Pancreas (tissue), 10 donors: ENCODE data around the gene SEMA3G. TPM values are rescaled to one million over a fixed set of nuclear protein-coding genes. Genes with fewer than 3 reads are reported as not detected.

Experiments used
- ATAC-seq, 4 donors: fragments of 200-7000 bp; cut with Tn5 transposase; one replicate each; pipeline versions ENCODE4 v1.8.0 to v1.9.1; 2020; ENCODE audit warnings: mild to moderate bottlenecking in 4 of 4, moderate library complexity in 4 of 4
- DNase-seq, 6 donors: peaks; one replicate each; pipeline ENCODE4 v3.0.0-alpha.2; 2020
- FAIRE-seq: peaks from 2 replicates; lab custom pipeline; 2012; peaks lifted over from hg19 to GRCh38; lab: Jason Lieb, UNC
- H3K27ac ChIP-seq, 4 donors: fragments of 200-600 bp; sonication (generic); 1 replicate in 3 of 4; 2 replicates in 1 of 4; pipeline versions ENCODE4 v1.5.0 to v1.8.0; 2020
- H3K27me3 ChIP-seq, 4 donors: fragments of 200-600 bp; one replicate each; pipeline ENCODE4 v1.8.0; 2021
- H3K36me3 ChIP-seq, 3 donors: fragments of 200-600 bp; sonication (generic) in 1 of 3; one replicate each; pipeline versions ENCODE4 v1.5.0 to v1.8.0; 2020 to 2021
- H3K4me1 ChIP-seq, 3 donors: fragments of 200-600 bp; one replicate each; pipeline ENCODE4 v1.8.0; 2021
- H3K4me3 ChIP-seq, 4 donors: fragments of 200-600 bp; sonication (generic) in 2 of 4; one replicate each; pipeline versions ENCODE4 v1.5.0 to v1.8.0; 2020 to 2021
- H3K9me3 ChIP-seq, 4 donors: fragments of 200-600 bp; one replicate each; pipeline ENCODE4 v1.8.0; 2021
- WGBS, 2 donors: extraction: QIAGEN DNeasy Blood & Tissue Kit; methylation state at CpG; one replicate each; pipeline ENCODE4 v1.1.7; 2013; 5-methylcytosine and 5-hydroxymethylcytosine counted together
- intact Hi-C, 3 donors: fragments of 100-400 bp; cut with DNase I; formaldehyde crosslinking; loops; one replicate each; pipeline versions ENCODE4 v1.11.1 to v1.14.2; 2022
- polyA plus RNA-seq, 2 donors: library from polyadenylated mRNA; stranded (reverse); fragments of 200-250 nt; gene quantifications; one replicate each; pipeline ENCODE4 v1.2.3, GENCODE V29; 2013
- total RNA-seq, 6 donors: library from RNA; stranded (reverse); fragmentation: NEBNext Ultra II Directional in 4 of 6; extraction: Animal tissue kit (Norgen Biotek cat#: 25700) in 4 of 6; gene quantifications; one replicate each; pipeline versions ENCODE4 v1.2.1 to v1.2.4, GENCODE V29; 2021 to 2023
- TF ChIP-seq, protein P1 (sequence below), 4 donors: fragments of 200-600 bp; sonication (generic) in 3 of 4; IDR thresholded peaks; one replicate each; pipeline versions ENCODE4 v1.5.0 to v1.8.0; 2021; ENCODE audit warnings: antibody characterized with exemption in 4 of 4
- donor health status: healthy with polysubstance abuse.
- donor health status: DM: no; HTN: no; CAD: no; lungs with moderate emphysema.
- donor health status: DM: no; HTN: no; CAD: no.
- donor health status: control.
- donor health status: control.
- donor health status: Bipolar disorder and iron deficiency.
- donor health status: DM: yes; HTN: yes; CAD: no.
- donor health status: DM: no; HTN: no; CAD: no.
- donor health status: DM: no; HTN: no; CAD: no.
- donor health status: DM: yes; HTN: yes; CAD: no.

The SEMA3G gene
- total and polyA plus RNA-seq, 8 donors, result 0.75 to 5.4 (median 2.8) TPM

DNA sequence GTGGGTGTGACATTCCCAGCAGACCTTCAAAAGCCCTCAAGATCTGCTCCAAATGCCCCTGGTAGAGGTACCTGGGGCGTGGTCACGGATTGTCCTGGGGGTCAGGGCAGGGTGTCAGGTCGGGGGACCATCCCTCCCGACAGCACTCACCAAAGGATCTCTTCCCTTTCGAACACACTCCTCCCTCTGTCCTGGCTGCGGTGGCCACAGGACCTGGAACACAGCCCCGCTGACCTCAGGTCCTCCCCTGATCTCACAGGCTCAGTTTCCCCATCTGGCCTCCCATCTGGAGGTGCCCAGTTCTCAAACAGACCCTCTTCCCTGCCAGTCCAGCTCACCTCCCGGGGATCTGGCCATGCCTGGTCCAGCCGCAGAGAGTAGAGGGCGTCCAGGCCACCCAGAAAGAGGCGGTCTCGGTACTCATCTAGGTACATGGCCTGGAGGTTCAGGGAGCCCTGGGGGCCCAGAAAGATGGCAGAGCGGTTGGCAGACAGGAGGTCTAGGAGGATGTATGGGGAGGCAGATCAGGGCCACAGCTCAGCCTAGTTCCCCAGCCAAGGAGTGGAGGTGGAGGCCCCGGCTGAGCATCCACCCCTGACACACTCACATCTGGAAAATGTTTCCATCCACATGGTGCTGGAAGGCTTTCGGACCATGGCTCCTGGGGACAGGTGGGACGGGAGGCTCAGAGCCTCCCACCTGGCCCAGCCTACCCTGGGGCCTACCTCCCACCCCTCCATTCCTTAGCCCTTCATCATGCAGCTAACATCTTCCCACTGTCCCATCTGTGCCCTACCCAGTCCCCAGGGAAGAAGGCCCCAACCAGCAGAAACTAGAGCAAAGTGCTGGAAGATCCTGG, 2.3 kb downstream of the SEMA3G start:
- intact Hi-C loops, result no loop called here
- H3K4me3 ChIP-seq, result no peak overlapping the region
- no peaks in the 10 kb centered on the region for H3K27me3 ChIP-seq
- H3K27ac ChIP-seq, result no peak overlapping the region
- DNase-seq (no peak), ATAC-seq (no peak), FAIRE-seq (no peak)
- WGBS, 2 donors, result 84 to 87% methylated on average over 15 to 16 of the region's 16 CpGs
- H3K36me3 ChIP-seq, result no peaks in the 10 kb centered on the region
- no peaks in the 10 kb centered on the region for H3K9me3 ChIP-seq
- TF ChIP-seq, protein P1, sequence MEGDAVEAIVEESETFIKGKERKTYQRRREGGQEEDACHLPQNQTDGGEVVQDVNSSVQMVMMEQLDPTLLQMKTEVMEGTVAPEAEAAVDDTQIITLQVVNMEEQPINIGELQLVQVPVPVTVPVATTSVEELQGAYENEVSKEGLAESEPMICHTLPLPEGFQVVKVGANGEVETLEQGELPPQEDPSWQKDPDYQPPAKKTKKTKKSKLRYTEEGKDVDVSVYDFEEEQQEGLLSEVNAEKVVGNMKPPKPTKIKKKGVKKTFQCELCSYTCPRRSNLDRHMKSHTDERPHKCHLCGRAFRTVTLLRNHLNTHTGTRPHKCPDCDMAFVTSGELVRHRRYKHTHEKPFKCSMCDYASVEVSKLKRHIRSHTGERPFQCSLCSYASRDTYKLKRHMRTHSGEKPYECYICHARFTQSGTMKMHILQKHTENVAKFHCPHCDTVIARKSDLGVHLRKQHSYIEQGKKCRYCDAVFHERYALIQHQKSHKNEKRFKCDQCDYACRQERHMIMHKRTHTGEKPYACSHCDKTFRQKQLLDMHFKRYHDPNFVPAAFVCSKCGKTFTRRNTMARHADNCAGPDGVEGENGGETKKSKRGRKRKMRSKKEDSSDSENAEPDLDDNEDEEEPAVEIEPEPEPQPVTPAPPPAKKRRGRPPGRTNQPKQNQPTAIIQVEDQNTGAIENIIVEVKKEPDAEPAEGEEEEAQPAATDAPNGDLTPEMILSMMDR (IDR thresholded peaks at IDR 0.05), result no peak
- peaks cover 0 to 4% (median 0%) of the 10 kb centered on the region in 3 donors for H3K4me1 ChIP-seq

DNA sequence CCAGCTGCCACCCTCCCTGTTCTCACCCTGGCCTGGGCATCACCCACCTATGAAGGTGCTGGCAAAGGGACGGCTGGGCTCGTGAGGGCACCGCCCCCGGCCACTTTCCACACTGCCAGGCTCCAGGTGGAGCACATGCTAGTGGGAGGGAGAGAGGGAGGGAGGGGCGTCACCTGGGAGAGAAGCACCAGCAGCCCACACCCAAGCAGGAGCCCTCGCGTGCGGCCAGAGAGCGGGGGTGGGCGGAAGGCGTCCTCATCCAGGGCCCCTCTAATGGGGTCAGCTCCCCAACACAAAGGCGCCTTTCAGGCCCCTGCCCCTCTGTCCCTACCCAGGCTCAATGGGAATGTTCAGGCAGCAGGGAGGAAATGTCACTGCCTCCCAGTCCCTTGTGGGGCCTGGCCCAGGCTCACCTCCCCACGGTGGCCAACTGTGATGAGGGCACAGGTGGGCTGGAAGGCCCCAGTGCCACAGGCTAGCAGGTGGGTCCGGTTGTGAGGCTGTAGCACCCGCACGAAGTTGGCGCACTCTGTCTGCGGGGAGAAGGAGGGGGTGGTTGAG, 3.1 kb downstream of the SEMA3G start:
- Histone ChIP-seq H3K4me1 (peaks cover 0 to 4% (median 0%) of the 10 kb centered on the region in 3 donors), H3K9me3 (no peaks in the 10 kb centered on the region), H3K4me3 (no peak overlapping the region), H3K36me3 (no peaks in the 10 kb centered on the region), H3K27ac (no peak overlapping the region), H3K27me3 (no peaks in the 10 kb centered on the region)
- no peak for FAIRE-seq
- intact Hi-C loops, result no loop called here
- no peak for DNase-seq
- no peak for ATAC-seq
- TF ChIP-seq, protein P1 (IDR thresholded peaks at IDR 0.05), result no peak
- 85 to 92% methylated on average over 17 to 18 of the region's 18 CpGs for WGBS, 2 donors

DNA sequence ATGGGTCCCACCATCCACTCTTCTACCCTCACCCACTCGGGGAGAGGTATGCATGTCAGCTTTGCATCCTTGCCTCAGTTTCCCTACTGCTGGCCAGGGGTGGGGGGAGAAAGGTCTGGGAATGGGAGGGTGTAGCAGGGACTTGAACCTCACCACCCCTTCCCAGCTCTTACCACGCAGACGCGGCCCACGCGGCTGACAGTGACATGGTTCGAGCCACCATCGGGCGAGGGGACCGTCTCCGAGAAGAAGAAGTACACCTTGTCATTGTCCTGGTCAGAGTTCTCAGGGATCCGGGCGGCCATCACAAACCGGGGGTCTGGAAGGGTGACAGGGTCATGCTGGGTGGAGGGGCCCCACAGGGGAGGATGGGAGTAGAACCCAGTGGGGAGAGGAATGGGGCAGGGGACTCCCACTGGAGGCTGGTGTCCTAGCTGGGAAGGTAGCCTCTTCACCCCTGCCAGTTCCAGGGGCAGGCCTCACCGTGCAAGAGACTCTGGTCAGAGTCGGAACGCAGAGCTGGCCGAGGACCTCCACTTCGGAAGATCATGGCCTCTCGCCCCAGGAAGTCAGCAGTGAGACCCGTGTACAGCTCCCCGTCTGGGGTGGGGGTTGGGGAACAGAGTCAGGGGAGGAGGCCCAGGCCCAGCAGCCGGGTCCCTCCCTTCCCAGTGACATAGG, 3.7 kb downstream of the SEMA3G start:
- Histone ChIP-seq H3K9me3 (no peaks in the 10 kb centered on the region), H3K4me3 (no peak overlapping the region), H3K27me3 (no peaks in the 10 kb centered on the region), H3K4me1 (peaks cover 0 to 4% (median 0%) of the 10 kb centered on the region in 3 donors), H3K36me3 (no peaks in the 10 kb centered on the region), H3K27ac (no peak overlapping the region)
- ATAC-seq, result no peak
- no peak for DNase-seq
- WGBS, 2 donors, result 88 to 92% methylated on average over 23 of the region's 23 CpGs
- intact Hi-C loops, result no loop called here
- TF ChIP-seq, protein P1 (IDR thresholded peaks at IDR 0.05), result no peak
- no peak for FAIRE-seq

DNA sequence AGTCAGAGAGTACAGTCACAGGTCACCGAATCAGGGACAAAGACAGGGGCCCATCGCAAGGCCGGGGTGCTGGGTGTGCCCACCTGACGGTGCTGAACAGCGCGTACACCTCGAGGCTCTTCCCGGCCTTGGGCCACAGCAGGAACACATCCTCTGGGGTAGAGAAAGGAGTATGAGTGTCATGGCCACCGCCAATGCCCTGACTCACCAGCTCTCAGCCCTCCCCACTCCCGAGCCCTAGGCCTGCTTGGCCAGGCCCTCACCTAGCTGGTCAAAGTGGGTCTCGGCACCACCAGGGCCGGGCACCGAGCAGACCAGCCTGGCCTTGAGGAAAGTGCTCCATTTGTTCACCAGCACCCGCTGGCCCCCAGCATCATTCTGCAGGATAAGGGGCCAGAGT, 4.2 kb downstream of the SEMA3G start:
- WGBS, 2 donors, result 87 to 95% methylated on average over 14 of the region's 14 CpGs
- Histone ChIP-seq H3K36me3 (no peaks in the 10 kb centered on the region), H3K27ac (no peak overlapping the region), H3K27me3 (no peaks in the 10 kb centered on the region), H3K4me1 (peaks cover 0 to 4% (median 0%) of the 10 kb centered on the region in 3 donors), H3K9me3 (no peaks in the 10 kb centered on the region), H3K4me3 (no peak overlapping the region)
- no peak for DNase-seq
- no peak for FAIRE-seq
- TF ChIP-seq, protein P1 (IDR thresholded peaks at IDR 0.05), result no peak
- no peak for ATAC-seq
- intact Hi-C loops, result no loop called here
